H1 (cell line): ENCODE measurements around the gene FOXP4.

Source experiments
- JUND ChIP-seq: IDR thresholded peaks from 2 replicates; pipeline ENCODE4 v1.6.1; 2011; ENCODE audit warnings: mild to moderate bottlenecking, improper control_type of control experiment, low read length
- NRF1 ChIP-seq: IDR thresholded peaks from 2 replicates; pipeline ENCODE4 v1.6.1; 2011; ENCODE audit warnings: mild to moderate bottlenecking, low read depth, low read length, improper control_type of control experiment
- POLR2A ChIP-seq, 2 experiments: IDR thresholded peaks; 1 replicate in 1 of 2; 2 replicates in 1 of 2; pipeline ENCODE4 v1.6.1; 2011; ENCODE audit warnings: low read depth in 2 of 2, low read length in 2 of 2, mild to moderate bottlenecking in 2 of 2; ENCODE audit errors: control extremely low read depth in 1 of 2
- SUZ12 ChIP-seq: fragments of 200-600 bp; sonication (generic); IDR thresholded peaks from 2 replicates; pipeline ENCODE4 v1.6.1; 2012; ENCODE audit warnings: mild to moderate bottlenecking, inconsistent platforms, low read length, moderate library complexity, mixed read lengths
- TEAD4 ChIP-seq: IDR thresholded peaks from 2 replicates; pipeline ENCODE4 v1.6.1; 2012; ENCODE audit warnings: low read depth, low read length, inconsistent platforms, mixed read lengths
- TF ChIP-seq, protein P1 (sequence below): IDR thresholded peaks from 2 replicates; pipeline ENCODE4 v1.6.1; 2011; ENCODE audit warnings: low read depth, mild to moderate bottlenecking, low read length; ENCODE audit not compliant: insufficient read depth

DNA sequence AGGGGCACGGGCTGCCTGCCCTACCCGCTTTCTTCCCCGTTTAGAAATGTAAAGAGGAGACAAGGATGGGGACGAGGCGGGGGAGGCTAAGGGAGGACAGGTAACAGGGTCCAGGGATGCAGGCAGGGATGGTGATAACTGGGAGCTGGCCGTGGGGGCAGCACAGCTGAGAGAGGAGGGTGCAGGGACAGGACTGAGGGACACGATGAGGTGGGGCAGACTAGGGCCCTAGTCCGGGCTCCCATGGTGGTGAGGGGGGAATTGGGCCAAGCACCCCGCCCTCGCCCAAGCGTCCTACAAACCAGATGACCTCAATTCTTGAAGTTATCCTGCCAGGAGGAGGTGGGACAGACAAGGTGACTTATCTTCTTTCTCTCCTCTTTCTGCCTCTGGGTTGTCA lies 47.7 kb downstream of the FOXP4 start:
- no peak for TF ChIP-seq JUND
- no peak for TF ChIP-seq POLR2A (IDR thresholded peaks at IDR 0.05; ENCODE audit: control extremely low read depth in 1 of 2, low read depth in 2 of 2, low read length in 2 of 2)
- no peak for TF ChIP-seq SUZ12
- no peak for TF ChIP-seq TEAD4
- TF ChIP-seq, protein P1, sequence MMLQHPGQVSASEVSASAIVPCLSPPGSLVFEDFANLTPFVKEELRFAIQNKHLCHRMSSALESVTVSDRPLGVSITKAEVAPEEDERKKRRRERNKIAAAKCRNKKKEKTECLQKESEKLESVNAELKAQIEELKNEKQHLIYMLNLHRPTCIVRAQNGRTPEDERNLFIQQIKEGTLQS = no peak
- no peak for TF ChIP-seq NRF1
